GM18511 (cell line): ENCODE measurements around the gene REPS2.

Experiments
- ATAC-seq: cut with Tn5 transposase; IDR thresholded peaks from one replicate; pipeline ENCODE4 v1.9.1; 2021; ENCODE audit warnings: mild to moderate bottlenecking, moderate library complexity; ENCODE audit not compliant: unreplicated experiment

The REPS2 gene

GRCh38 chrX:16997313-16997712 is 50.9 kb downstream of the REPS2 start:
- no peak for ATAC-seq

- ATAC-seq: no peak
Measured at GRCh38 chrX:16999275-16999674, 52.8 kb downstream of the REPS2 start.

- no peak for ATAC-seq
Measured at GRCh38 chrX:17000751-17001150, 54.3 kb downstream of the REPS2 start.

- ATAC-seq: no peak
Measured at GRCh38 chrX:17005712-17006368, 59.4 kb downstream of the REPS2 start.

GRCh38 chrX:17007134-17007768 is 60.8 kb downstream of the REPS2 start:
- no peak for ATAC-seq

DNA sequence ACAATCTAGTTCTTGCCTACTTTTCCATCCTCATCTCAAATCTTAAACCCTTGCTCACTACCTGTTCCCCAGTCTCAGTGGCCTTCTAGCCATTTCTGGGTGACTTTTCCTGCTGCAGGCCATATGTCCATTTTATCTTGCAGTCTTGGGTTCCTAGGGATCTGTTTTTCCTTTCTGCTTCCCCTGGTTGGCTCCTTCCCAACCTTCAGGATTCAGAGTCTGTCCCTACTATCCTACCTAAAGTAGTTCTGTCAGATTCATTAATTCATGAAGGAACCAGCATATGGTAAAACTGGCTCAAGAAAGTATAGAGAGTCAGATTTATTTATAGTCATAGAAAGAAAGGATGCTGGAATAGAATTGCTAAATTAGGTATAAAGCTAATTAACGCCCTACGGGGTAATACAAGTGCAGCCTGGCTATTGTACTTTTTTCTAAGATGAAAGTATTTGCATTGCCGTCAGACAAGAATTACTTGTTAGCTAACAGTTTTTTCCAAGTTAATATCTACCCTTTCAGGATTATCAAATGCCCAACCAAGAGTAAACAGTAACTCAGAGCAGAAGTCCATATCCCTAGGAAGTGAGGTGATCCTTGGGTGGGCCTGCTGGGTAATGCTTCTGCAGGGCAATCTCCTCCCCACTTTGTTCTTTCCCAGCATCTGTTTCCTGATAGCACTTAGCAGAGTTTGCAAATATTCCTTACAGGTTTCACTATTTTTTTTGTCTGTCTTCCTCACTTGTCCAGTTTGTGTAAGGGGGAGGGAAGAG is 63.6 kb downstream of the REPS2 start:
- no peak for ATAC-seq

DNA sequence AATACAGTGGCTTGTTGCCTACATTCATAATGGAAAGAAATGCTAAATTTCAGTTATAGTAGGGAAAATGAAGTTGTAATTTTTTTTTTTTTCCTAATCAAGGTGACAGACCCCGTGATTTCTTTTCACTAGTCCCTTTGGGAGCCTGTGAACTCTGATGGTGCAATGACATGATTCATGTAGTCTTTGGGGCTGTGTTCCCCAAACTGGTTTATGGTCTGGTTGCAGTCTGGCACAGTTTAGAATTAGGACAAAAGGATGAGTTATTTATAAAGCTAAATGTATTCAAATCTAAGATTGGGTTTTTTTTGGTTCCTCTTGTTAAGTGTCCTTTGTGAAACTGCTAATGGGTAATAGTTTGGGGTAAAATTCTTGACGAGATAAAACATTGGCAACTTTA is 66.0 kb downstream of the REPS2 start:
- ATAC-seq: no peak

- ATAC-seq: no peak
Measured at GRCh38 chrX:17014216-17014615, 67.8 kb downstream of the REPS2 start.

- no peak for ATAC-seq
Measured at GRCh38 chrX:17017134-17017533, 70.7 kb downstream of the REPS2 start.

- ATAC-seq: no peak
Measured at GRCh38 chrX:17020356-17020755, 73.9 kb downstream of the REPS2 start.

GRCh38 chrX:17020851-17021821 is 74.7 kb downstream of the REPS2 start:
- no peak for ATAC-seq

DNA sequence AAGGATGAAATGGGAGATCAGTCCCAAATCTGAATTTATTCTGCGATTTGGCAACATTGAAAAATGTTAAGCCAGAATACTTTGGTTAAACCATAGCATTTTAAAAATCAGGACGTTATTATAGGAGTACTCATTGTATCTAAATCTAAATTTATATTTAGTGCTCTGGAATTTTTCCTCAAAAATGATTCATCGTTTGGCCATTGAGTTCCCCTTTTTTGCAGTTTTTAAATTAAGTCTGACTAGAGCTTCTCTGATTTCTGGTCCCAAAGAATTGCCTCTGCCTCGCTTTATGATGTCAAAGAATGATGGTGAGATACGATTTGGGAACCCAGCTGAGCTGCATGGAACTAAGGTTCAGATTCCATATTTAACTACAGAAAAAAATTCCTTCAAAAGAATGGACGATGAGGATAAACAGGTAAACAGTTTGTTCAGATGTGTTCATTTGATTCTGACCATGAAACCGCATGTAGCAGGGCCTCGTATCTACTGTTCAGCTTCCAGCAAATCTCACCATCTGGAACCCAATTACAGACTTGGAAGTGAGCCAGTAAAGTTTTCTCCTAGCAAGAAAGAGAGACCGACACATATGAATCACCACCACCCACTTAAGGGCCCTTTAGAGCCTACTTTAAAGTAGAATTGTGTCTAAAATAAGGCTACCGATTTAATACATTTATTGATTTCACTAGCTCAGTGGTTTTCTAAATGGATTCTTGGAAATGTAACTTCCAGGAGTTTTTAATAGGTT is 75.6 kb downstream of the REPS2 start:
- ATAC-seq: no peak

- no peak for ATAC-seq
Measured at GRCh38 chrX:17023661-17024060, 77.2 kb downstream of the REPS2 start.

DNA sequence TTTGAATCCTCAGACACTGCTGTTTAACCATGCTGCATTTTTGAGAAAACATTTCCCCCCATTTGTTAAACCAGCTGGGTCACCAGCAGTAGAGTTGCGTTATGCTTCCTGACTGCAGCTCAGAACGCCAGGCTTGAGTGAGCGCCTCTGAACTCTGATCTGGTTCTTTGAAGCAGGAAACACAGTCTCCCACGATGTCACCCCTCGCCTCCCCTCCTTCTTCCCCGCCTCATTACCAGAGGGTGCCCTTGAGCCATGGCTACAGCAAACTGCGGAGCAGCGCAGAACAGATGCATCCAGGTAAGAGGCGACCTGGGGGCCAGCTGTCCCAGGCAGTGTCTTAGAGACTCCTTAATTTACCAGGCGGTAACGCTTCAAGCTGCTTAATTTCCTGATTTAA is 78.4 kb downstream of the REPS2 start:
- no peak for ATAC-seq

- no peak for ATAC-seq
Measured at GRCh38 chrX:17025621-17026302, 79.3 kb downstream of the REPS2 start.

GRCh38 chrX:17027931-17028330 is 81.5 kb downstream of the REPS2 start:
- no peak for ATAC-seq

GRCh38 chrX:17028356-17028755 is 81.9 kb downstream of the REPS2 start:
- no peak for ATAC-seq

- no peak for ATAC-seq
Measured at GRCh38 chrX:17030092-17030491, 83.6 kb downstream of the REPS2 start.

DNA sequence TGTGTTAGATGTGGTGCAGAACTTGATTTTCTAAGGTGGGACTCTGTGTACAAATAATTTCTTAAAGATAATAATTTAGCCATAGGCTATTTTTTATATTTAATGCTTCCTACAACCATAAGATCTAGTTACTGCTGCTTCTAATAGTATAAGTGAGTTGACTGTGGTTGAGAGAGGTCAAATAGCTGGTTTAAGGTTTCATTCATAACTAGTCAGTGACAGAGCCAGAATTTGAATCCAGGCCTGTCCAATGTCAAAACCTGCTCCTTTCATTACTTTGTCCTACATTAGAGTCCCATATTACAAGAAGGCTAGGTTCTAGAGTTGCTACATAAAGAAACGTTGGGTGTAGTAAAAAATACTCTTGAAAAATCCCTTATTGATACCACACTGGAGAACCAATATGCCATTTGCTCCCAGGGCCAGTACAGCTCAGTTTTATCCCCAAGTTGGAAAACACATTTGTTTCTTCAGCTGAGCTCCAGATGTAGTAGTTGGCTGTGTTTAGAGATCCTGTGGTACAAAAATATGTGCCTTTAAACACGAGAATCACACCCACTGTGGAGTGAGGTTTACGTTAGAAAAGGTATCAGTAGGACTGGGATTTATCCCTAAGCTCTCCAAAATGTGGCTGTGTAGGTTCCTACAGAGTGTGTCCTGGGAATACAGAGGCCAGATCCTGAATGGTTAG is 84.3 kb downstream of the REPS2 start:
- ATAC-seq: no peak
